ENCODE measurements around the gene DGCR6. TPM values are rescaled to one million over a fixed set of nuclear protein-coding genes. Genes with fewer than 3 reads are reported as not detected.
A peak's percentile ranks its signal among the peaks of the same experiment; 100 is the strongest.
"Not testable (repeated sequence)": the region's sequence is repeated elsewhere in the genome, so short reads cannot be mapped to it uniquely, and the experiment has no call there.

The DGCR6 gene
- total RNA-seq, 2 donors from 2014 or later: 1.0 to 3.5 TPM

DNA sequence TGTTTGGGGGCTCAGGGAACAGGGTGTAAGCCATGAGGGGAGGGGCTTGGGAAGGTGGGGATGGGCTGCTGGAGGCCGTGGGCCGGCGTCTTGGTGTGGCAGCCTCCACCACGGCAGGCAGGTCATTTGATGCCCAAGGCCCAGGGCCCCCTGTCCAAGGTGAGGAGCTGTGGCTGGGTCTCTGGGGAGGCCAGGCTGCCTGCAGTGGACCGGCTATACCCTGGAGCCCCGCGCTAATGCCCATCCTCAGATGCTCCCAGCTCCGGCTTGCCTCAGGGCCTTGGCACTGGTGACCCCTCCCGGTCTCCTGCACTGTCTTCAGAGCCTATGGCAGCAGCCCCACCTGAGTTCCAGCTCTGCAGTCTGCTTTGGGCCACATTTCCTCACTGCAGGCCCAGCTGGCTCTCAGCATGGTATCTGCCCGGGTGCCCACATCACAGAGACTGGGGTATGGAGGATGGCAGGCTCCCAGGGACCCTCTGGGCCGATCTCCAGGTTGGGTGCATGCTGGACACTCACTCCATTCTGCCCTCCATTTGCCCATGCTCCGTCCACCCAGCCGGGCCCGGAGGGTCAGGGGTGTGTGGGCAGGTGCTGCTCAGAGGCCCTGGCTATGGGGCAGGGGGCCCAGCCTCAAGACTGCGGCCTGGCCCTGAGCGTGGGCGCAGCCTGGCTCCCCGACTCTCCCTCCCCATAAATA is 51.7 kb downstream of the DGCR6 start:
- intact Hi-C loops (cut with DNase I): not testable (repeated sequence)
- peak; percentile 68 for DNase-seq (ENCODE audit: low spot score)

DNA sequence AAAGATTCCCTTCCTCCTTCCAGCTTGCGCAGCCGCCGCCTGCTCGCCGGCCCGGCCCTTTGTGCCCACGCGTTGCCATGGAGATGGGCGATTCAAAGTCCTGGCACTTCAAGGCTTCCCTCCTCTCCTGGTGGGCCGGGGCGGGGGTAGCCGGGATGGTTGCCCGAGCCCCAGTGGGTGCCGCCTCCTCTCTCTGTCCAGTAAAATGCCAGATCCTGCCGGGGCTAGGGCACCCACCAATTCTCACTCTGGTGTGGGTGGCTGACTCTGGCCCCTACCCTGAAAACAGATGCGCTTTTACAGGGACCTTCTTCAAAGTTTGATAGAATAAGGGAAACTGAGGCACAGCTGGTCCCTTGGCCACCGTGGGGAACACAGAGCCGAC is 52.2 kb downstream of the DGCR6 start:
- peak; percentile 46 for DNase-seq (ENCODE audit: low spot score)
- intact Hi-C loops (cut with DNase I): not testable (repeated sequence)

DNA sequence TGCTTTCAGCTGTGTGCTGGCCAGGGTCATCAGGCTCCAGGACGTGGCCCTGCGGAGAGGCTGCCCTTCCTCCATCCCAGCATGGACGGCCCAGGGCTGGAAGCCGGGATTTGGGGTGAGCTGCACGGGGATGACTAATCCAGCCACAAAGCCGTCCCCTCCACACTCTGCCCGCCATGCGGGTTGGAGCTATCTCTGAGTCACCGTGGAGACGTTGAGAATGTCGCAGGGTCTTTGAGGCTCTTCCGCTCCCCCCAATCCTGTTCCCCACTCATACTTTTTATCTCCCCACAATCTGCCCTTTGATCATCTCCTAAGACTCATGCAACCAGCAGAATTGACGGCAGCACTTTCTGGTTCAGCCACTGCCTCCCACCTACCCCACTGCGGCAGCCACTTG is 52.6 kb downstream of the DGCR6 start:
- peak; percentile 44 for DNase-seq (ENCODE audit: low spot score)
- intact Hi-C loops (cut with DNase I): not testable (repeated sequence)

DNA sequence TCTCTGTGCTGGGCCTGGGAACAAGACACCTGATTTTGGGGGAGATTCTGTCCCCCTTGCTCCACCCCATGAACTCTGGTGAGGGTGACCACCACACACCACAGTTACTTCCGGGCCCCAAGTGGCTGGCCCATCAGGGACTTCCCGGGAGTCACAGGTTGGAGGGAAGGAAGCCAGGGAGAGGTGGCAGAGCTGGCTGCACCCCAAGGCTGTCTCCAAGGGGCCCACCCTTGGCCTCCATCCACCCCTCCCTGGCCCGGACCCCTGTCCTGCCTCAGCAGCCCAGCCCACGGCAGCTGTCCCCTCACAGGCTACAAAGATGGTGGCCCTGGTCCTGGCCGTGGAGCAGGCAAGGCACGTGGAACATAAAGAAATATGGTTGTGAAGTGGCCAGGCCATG is 53.1 kb downstream of the DGCR6 start:
- DNase-seq (ENCODE audit: low spot score): peak; percentile 73
- intact Hi-C loops (cut with DNase I): not testable (repeated sequence)

DNA sequence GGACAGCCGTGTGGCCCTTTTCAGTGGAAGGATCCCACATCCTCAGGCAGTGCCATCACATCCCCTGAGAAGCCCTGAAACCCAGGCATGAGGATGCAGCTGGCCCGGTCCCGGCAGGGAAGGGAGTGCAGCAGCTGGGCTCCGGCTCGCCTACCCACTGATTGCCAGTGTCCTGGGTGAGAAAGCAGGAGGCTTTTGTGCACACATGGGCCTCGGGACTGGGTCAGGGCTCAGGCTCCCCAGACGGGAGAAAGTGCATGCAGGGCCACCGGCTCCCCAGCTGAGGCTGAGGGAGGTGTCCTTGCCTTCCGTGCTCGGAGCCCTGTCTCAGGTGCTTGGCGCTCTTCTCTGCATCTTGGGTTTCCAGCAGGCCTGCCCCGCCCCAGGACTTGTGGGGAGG is 53.6 kb downstream of the DGCR6 start:
- intact Hi-C loops (cut with DNase I): not testable (repeated sequence)
- DNase-seq (ENCODE audit: low spot score): peak; percentile 58

DNA sequence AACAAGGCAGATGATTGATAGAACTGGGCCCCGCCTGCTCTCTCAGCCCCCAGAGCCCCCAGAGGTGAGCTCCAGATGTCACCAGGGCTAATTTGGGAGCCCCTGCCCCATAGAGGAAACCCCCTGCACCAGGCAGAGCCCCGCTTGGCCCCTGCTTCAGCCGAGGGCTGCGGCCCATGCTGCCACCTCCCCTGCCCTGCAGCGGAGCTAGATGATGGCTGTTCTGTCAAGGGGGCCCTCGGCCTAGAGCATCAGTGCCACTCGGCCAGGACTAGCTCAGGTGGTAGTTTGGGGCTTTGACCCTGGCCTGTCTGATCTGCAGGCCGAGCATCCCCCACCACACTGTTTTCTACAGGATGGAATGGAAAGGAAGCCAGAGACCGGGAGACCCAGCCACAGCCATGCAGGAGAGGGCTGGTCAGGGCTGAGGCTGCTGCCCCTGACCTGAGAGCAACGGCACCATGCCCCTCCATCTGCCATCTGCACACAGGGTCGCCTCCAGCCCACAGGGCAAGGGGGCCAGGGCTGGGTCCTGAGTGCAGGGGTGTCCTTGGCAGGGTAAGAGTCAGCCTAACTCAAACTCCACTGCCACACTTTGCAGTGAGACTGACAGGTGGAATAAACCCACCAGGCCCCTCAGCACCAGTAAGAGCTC is 54.2 kb downstream of the DGCR6 start:
- intact Hi-C loops (cut with DNase I): not testable (repeated sequence)
- DNase-seq (ENCODE audit: low spot score): peak; percentile 57

DNA sequence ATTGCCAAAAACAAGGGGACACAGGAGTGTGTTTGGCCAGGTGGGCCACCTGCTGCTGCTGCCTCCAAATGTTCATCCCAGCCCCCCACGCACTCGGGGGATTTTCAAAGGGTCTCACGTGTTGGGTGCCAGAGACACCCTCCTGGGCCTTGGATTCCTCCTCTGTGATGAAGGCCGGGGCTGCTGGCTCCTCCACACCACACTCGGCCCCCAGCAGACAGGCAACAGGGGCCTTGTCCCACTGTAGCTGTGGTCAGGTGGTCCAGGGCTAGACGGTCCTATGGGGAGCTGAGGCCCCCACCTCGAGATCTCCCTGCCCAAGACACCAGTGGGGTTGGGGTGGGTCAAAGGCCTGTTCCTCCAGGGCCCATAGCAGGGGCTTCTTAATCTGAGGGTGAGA is 55.1 kb downstream of the DGCR6 start:
- DNase-seq (ENCODE audit: low spot score); intact Hi-C loops (cut with DNase I): not testable (repeated sequence)

Other genes with a start within 250 kb of the DGCR6 start
- gene PRODH, start 30.0 kb downstream of the DGCR6 start, total RNA-seq: 1 to 10 TPM in 1 of 2 donors, under 1 TPM in 1; 0.33 to 3.4 TPM
- gene DGCR2, start 216.1 kb downstream of the DGCR6 start, total RNA-seq: 10 to 100 TPM; 28.3 to 35.2 TPM
- not detected for gene TSSK2, start 225.0 kb downstream of the DGCR6 start, total RNA-seq
- gene ESS2, start 238.3 kb downstream of the DGCR6 start, total RNA-seq: 10 to 100 TPM; 10.2 to 11.5 TPM
- not detected for gene GSC2, start 244.0 kb downstream of the DGCR6 start, total RNA-seq

Data from posterior vena cava (tissue), 2 donors.